Liver (tissue), 9 donors: ENCODE data around the gene SH3BP2. TPM values are rescaled to one million over a fixed set of nuclear protein-coding genes. Genes with fewer than 3 reads are reported as not detected.

Source experiments
- DNase-seq: peaks from one replicate; pipeline ENCODE4 v3.0.0-alpha.2; 2017; ENCODE audit warnings: low spot score
- H3K27ac ChIP-seq, 2 donors: one replicate each; pipeline ENCODE4 v1.7.0; 2013; ENCODE audit warnings: inconsistent platforms in 2 of 2, low read length in 2 of 2, control low read depth in 1 of 2, low read depth in 1 of 2, mild to moderate bottlenecking in 1 of 2
- H3K27me3 ChIP-seq, 4 donors: one replicate each; pipeline versions ENCODE4 v1.6.1 to v1.7.0; 2013; ENCODE audit warnings: low read length in 3 of 4, inconsistent platforms in 1 of 4, mild to moderate bottlenecking in 1 of 4, moderate library complexity in 1 of 4; ENCODE audit not compliant: control insufficient read depth in 4 of 4, insufficient read depth in 4 of 4
- H3K36me3 ChIP-seq, 4 donors: one replicate each; pipeline versions ENCODE4 v1.6.1 to v1.7.0; 2013; ENCODE audit warnings: low read length in 3 of 4, mild to moderate bottlenecking in 3 of 4, low read depth in 1 of 4, moderate library complexity in 1 of 4; ENCODE audit not compliant: control insufficient read depth in 4 of 4, insufficient read depth in 3 of 4
- H3K4me1 ChIP-seq, 4 donors: one replicate each; pipeline versions ENCODE4 v1.6.1 to v1.7.0; 2013; ENCODE audit warnings: low read length in 3 of 4, mild to moderate bottlenecking in 3 of 4, moderate library complexity in 1 of 4; ENCODE audit not compliant: control insufficient read depth in 4 of 4, insufficient read depth in 4 of 4
- H3K4me3 ChIP-seq, 3 donors: one replicate each; pipeline versions ENCODE4 v1.6.1 to v1.7.0; 2013; ENCODE audit warnings: low read length in 3 of 3, control low read depth in 1 of 3, low read depth in 1 of 3, mild to moderate bottlenecking in 1 of 3
- H3K9ac ChIP-seq, 2 donors: one replicate each; pipeline ENCODE4 v1.7.0; 2013; ENCODE audit warnings: low read length in 2 of 2, mild to moderate bottlenecking in 2 of 2, moderate library complexity in 2 of 2, control low read depth in 1 of 2, low read depth in 1 of 2
- H3K9me3 ChIP-seq, 4 donors: one replicate each; pipeline versions ENCODE4 v1.6.1 to v1.7.0; 2013; ENCODE audit warnings: low read length in 3 of 4; ENCODE audit not compliant: control insufficient read depth in 4 of 4
- FOXA1 ChIP-seq: IDR thresholded peaks from 2 replicates; pipeline ENCODE4 v1.6.1; 2016; ENCODE audit warnings: antibody characterized with exemption
- FOXA2 ChIP-seq: IDR thresholded peaks from 2 replicates; pipeline ENCODE4 v1.6.1; 2016; ENCODE audit warnings: antibody characterized with exemption
- GABPA ChIP-seq, 2 donors: IDR thresholded peaks in 1 of 2; conservative IDR thresholded peaks in 1 of 2; 2 replicates each; pipeline ENCODE4 v1.6.1; 2016; ENCODE audit warnings: antibody characterized with exemption in 2 of 2, mild to moderate bottlenecking in 1 of 2, moderate library complexity in 1 of 2
- HNF4A ChIP-seq, 2 donors: conservative IDR thresholded peaks; 2 replicates each; pipeline ENCODE4 v1.6.1; 2016; ENCODE audit warnings: antibody characterized with exemption in 2 of 2, mild to moderate bottlenecking in 2 of 2
- HNF4G ChIP-seq: IDR thresholded peaks from 2 replicates; pipeline ENCODE4 v1.6.1; 2016; ENCODE audit warnings: antibody characterized with exemption
- MAX ChIP-seq: IDR thresholded peaks from 2 replicates; pipeline ENCODE4 v1.6.1; 2016; ENCODE audit warnings: antibody characterized with exemption
- NR2F2 ChIP-seq: IDR thresholded peaks from 2 replicates; pipeline ENCODE4 v1.6.1; 2016; ENCODE audit warnings: antibody characterized with exemption
- REST ChIP-seq: IDR thresholded peaks from 2 replicates; pipeline ENCODE4 v1.6.1; 2016; ENCODE audit warnings: antibody characterized with exemption, mild to moderate bottlenecking
- SP1 ChIP-seq: IDR thresholded peaks from 2 replicates; pipeline ENCODE4 v1.6.1; 2018; ENCODE audit warnings: antibody characterized with exemption, mild to moderate bottlenecking
- TAF1 ChIP-seq: conservative IDR thresholded peaks from 2 replicates; pipeline ENCODE4 v1.6.1; 2016; ENCODE audit warnings: antibody characterized with exemption, mild to moderate bottlenecking
- ZBTB33 ChIP-seq: IDR thresholded peaks from 2 replicates; pipeline ENCODE4 v1.6.1; 2016; ENCODE audit warnings: antibody characterized with exemption
- WGBS: extraction: QIAGEN DNeasy Blood & Tissue Kit; methylation state at CpG from one replicate; pipeline ENCODE4 v1.1.7; 2013; 5-methylcytosine and 5-hydroxymethylcytosine counted together
- polyA plus RNA-seq, 2 donors: library from polyadenylated mRNA; stranded (reverse) in 1 of 2; unstranded in 1 of 2; fragments of 200-250 nt in 1 of 2; fragments of >200 nt in 1 of 2; fragmentation: Nextera tagmentation in 1 of 2; extraction: Ambion mirVana in 1 of 2; gene quantifications; one replicate each; pipeline versions ENCODE4 v1.2.1 to v1.2.3, GENCODE V29; 2013 to 2015
- total RNA-seq, 2 donors: library from RNA; depleted of rRNA; stranded (reverse); fragments of >200 nt; gene quantifications; one replicate each; pipeline ENCODE4 v1.2.3, GENCODE V29; 2014
- TF ChIP-seq, protein P1 (sequence below): fragments of 150-350 bp; IDR thresholded peaks from 2 replicates; pipeline ENCODE4 v1.5.1; 2017; ENCODE audit warnings: improper control_type of control experiment, low read depth, low read length; ENCODE audit not compliant: missing input control
- donor health status: healthy.
- donor health status: healthy.
- donor health status: healthy.
- donor health status: healthy.
- donor health status: healthy.

SH3BP2 gene
- total and polyA plus RNA-seq, 4 donors = 17.9 to 80.2 (median 38.5) TPM

DNA sequence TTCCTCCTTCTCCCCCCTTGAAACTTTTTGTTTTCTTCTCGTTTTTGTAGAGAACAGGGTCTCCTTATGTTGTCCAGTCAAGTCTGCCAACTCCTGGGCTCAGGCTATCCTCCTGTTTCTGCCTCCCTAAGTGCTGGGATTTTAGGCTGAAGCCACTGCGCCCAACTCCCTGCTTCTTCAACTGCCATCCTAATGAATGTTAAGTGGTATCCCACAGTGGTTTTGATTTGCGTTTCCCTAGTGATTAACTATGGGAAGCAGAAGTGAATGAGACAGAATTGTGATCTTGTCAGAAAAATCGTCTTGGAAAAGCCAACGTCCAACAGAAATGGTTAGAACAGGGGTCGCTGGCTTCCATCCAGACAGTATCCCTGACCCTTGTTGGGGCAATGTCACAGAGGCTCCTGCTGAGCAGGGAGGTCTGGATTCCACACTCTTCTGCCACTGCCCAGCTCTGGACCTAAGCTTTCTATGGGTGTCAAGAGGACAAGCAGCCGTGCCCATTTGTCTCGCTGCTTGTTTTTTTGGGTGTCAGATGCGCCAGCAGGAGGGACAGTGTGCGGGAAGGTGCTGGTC lies 49.9 kb downstream of the SH3BP2 start:
- Histone ChIP-seq H3K36me3 (no peaks in the 10 kb centered on the region), H3K9ac (peak overlapping the region; percentile 27 to 82), H3K4me3 (peak overlapping the region; percentile 77 to 100 (median 85)), H3K4me1 (peaks cover 0 to 26% (median 13%) of the 10 kb centered on the region in 4 donors), H3K9me3 (no peaks in the 10 kb centered on the region), H3K27me3 (no peaks in the 10 kb centered on the region), H3K27ac (peak overlapping the region; percentile 75 to 76)
- WGBS = 19% methylated on average over 10 of the region's 10 CpGs
- DNase-seq = no peak
- TF ChIP-seq, protein P1, sequence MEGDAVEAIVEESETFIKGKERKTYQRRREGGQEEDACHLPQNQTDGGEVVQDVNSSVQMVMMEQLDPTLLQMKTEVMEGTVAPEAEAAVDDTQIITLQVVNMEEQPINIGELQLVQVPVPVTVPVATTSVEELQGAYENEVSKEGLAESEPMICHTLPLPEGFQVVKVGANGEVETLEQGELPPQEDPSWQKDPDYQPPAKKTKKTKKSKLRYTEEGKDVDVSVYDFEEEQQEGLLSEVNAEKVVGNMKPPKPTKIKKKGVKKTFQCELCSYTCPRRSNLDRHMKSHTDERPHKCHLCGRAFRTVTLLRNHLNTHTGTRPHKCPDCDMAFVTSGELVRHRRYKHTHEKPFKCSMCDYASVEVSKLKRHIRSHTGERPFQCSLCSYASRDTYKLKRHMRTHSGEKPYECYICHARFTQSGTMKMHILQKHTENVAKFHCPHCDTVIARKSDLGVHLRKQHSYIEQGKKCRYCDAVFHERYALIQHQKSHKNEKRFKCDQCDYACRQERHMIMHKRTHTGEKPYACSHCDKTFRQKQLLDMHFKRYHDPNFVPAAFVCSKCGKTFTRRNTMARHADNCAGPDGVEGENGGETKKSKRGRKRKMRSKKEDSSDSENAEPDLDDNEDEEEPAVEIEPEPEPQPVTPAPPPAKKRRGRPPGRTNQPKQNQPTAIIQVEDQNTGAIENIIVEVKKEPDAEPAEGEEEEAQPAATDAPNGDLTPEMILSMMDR = no peak
- TF ChIP-seq HNF4A (conservative IDR thresholded peaks at IDR 0.05) (no peak), FOXA2 (no peak), FOXA1 (no peak), MAX (no peak), SP1 (no peak), GABPA (IDR thresholded peaks at IDR 0.05 in 1 of 2, conservative IDR thresholded peaks at IDR 0.05 in 1 of 2) (no peak)

GRCh38 chr4:2843263-2843940 lies 50.5 kb downstream of the SH3BP2 start, which contains the start of gene ADD1:
Gene ADD1 (plus strand): TSS chr4:2843844. CDS start chr4:2875916, 32,072 bp downstream.
- H3K27ac ChIP-seq = peak within 1 kb of the TSS; percentile 75 to 76
- H3K27me3 ChIP-seq = no peaks in the 10 kb centered on the region
- H3K4me3 ChIP-seq = peak within 1 kb of the TSS; percentile 89 to 100 (median 91)
- peaks cover 1 to 24% (median 13%) of the 10 kb centered on the region in 4 donors for H3K4me1 ChIP-seq
- TF ChIP-seq GABPA (IDR thresholded peaks at IDR 0.05 in 1 of 2, conservative IDR thresholded peaks at IDR 0.05 in 1 of 2) (no peak), FOXA1 (no peak), SP1 (peak; percentile 82), NR2F2 (no peak)
- DNase-seq = peak; percentile 99
- WGBS = under 1% methylated on average over 65 of the region's 65 CpGs
- no peaks in the 10 kb centered on the region for H3K36me3 ChIP-seq
- no peaks in the 10 kb centered on the region for H3K9me3 ChIP-seq
- H3K9ac ChIP-seq = peak within 1 kb of the TSS; percentile 76 to 82

- no peaks in the 10 kb centered on the region for H3K36me3 ChIP-seq
- H3K9me3 ChIP-seq = no peaks in the 10 kb centered on the region
- H3K9ac ChIP-seq = peak overlapping the region; percentile 65 to 76
- H3K27me3 ChIP-seq = no peaks in the 10 kb centered on the region
- H3K4me1 ChIP-seq = peaks cover 2 to 27% (median 16%) of the 10 kb centered on the region in 4 donors
- WGBS = under 1% methylated on average over 74 of the region's 74 CpGs
- DNase-seq = peak; percentile 57
- H3K27ac ChIP-seq = peak overlapping the region; percentile 75 to 76
- H3K4me3 ChIP-seq = peak overlapping the region; percentile 89 to 100 (median 91)
- TF ChIP-seq HNF4A (conservative IDR thresholded peaks at IDR 0.05) = no peak
- no peak for TF ChIP-seq FOXA1
- no peak for TF ChIP-seq NR2F2
- no peak for TF ChIP-seq GABPA (IDR thresholded peaks at IDR 0.05 in 1 of 2, conservative IDR thresholded peaks at IDR 0.05 in 1 of 2)
- TF ChIP-seq ZBTB33 = no peak
- TF ChIP-seq TAF1 = no peak
- TF ChIP-seq FOXA2 = no peak
- TF ChIP-seq REST = no peak
- TF ChIP-seq SP1 = no peak
- TF ChIP-seq, protein P1 = no peak
- TF ChIP-seq HNF4G = no peak
These were observed 51.2 kb downstream of the SH3BP2 start for GRCh38 chr4:2843941-2844584.
